Omental fat pad (tissue), 4 donors: ENCODE results near the gene SLX4. TPM values are rescaled to one million over a fixed set of nuclear protein-coding genes. Genes with fewer than 3 reads are reported as not detected.

Source experiments
- ATAC-seq: fragments of 150-250 bp; one replicate; pipeline ENCODE4 v1.9.1; 2016; ENCODE audit warnings: mild to moderate bottlenecking, moderate library complexity; ENCODE audit not compliant: low FRiP score
- DNase-seq: peaks from one replicate; pipeline ENCODE4 v3.0.0-alpha.2; 2019; ENCODE audit warnings: low spot score
- CTCF ChIP-seq, 3 donors: fragments of 450-650 bp; IDR thresholded peaks; one replicate each; pipeline ENCODE4 v1.5.1; 2016 to 2017; ENCODE audit warnings: antibody characterized with exemption in 3 of 3, mild to moderate bottlenecking in 3 of 3, moderate library complexity in 2 of 3
- total RNA-seq, 4 donors: library from RNA; depleted of rRNA; stranded (reverse); fragments of >200 nt; gene quantifications; one replicate each; pipeline ENCODE4 v1.1.0, GENCODE V29; 2016

The SLX4 gene
- total RNA-seq, 4 donors from 2014 or later, result 2.9 to 4.4 (median 3.3) TPM

DNA sequence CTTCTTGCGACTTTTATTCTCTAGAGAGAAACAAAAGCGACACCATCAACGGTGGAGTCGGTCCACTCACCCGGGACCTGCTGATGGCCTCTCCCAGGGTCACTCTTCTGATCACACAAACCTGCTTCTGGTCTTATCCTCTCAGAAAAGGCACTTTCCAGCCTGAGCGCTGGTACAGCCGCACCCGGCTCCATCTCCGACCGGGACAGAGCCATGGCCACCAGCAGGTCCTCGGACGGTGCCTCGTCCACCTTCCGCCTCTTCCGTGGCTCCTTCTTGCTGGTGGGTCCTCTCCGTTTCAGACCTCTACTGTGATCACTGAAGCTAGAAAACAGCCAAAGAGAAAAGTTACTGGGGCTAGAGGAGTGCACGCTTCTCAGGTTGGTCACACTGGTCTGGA, 13.7 kb downstream of the SLX4 start:
- ATAC-seq (no peak), DNase-seq (no peak)
- no peak for TF ChIP-seq CTCF (IDR thresholded peaks at IDR 0.05)

DNA sequence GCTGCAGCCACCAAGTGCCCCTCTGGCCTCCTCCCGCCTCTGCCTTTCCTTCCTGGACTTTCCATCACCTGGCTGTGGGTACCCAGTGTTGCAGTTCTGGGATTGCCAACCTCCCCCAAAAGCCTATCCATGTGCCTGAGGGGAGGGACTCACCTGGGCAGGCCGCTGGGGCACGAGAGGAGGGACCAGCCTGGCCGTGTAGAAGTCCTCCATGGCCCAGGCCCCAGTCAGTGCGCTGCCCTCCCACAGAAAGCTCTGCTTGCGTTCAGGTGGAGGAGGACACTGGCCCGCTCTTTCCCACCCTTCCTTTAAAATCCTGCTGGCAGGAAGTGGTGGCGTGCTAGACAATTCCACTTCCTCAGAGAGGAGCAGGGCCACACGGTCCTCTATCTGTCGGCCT, 14.2 kb downstream of the SLX4 start:
- DNase-seq, result no peak
- no peak for ATAC-seq
- no peak for TF ChIP-seq CTCF (IDR thresholded peaks at IDR 0.05)

DNA sequence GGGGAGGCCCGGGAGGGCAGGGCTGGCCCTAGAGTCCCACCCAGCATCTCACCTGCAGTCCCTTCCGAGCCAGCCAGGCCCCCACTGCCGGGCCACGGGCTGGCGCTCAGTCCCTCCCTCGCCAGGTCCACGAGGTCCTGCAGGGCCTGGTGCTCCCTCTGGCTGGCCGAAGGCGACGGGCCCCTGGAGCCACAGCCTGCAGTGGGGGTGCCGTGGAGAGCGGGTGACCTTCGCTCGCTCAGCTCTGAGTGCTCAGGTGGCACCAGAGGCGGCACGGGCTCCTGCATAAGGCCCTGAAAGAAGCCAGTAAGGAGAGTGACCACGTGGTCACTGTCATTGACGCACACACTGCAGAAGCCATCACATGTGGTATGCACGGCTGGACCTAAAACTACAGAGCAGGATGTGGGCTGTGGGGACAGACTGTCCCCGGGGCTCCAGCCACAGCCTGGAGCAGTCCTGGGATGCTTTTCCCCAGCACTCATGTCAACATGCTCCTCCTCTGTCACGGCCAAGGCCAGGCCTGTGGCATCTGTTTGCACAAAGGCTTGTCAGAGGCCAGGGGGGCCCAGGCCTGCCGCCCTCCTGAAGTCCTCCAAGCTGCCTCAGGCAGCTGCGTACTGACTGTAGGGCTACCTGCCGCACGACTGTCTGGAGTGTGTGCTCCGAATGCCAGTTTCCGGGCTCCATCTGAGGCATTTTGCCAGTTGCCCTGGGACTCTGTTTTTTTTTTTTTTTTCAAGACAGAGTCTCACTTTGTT, 15.1 kb downstream of the SLX4 start:
- ATAC-seq (no peak), DNase-seq (no peak)
- no peak for TF ChIP-seq CTCF (IDR thresholded peaks at IDR 0.05)

DNA sequence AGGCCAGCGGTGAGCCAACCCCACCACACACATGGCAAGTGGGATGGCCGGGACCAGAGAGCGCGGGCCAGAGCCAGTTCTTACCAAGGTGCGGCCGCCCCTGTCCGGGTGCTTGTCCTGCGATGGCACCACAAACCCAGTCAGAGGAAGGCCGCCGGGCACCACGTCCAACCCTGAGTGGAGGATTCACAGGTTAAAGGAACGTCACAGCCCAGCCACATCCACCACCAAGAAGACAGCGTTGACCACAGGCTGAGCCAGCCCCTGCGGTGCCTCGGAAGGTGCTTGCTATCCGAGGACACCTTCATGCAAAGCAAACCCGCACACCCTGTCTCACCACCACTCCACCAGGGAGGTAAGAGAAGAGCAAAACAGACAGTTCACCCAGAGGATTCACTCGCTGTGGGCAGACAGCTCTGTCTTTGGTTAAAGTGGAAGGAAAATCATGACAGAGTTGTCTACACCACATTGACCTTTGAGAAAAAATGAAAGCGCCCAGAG, 15.8 kb downstream of the SLX4 start:
- ATAC-seq, result no peak
- TF ChIP-seq CTCF (IDR thresholded peaks at IDR 0.05), result no peak
- DNase-seq, result no peak

GRCh38 chr16:3595110-3595486, 16.3 kb downstream of the SLX4 start:
- ATAC-seq (no peak), DNase-seq (no peak)
- no peak for TF ChIP-seq CTCF (IDR thresholded peaks at IDR 0.05)

GRCh38 chr16:3594316-3595109, 16.9 kb downstream of the SLX4 start:
- TF ChIP-seq CTCF (IDR thresholded peaks at IDR 0.05), result no peak
- DNase-seq (no peak), ATAC-seq (no peak)
